Heart left ventricle (tissue), 13 donors: ENCODE data around the gene TMEM273.

Source experiments
- CTCF ChIP-seq, 12 donors: fragments of 200-600 bp; sonication (generic) in 4 of 12; IDR thresholded peaks; one replicate each; pipeline versions ENCODE4 v1.5.0 to v1.8.0; 2018 to 2022; ENCODE audit warnings: antibody characterized with exemption in 12 of 12, mild to moderate bottlenecking in 5 of 12
- POLR2A ChIP-seq, 2 donors: fragments of 450-650 bp; IDR thresholded peaks; one replicate each; pipeline ENCODE4 v1.6.1; 2017; ENCODE audit warnings: antibody characterized with exemption in 2 of 2, mild to moderate bottlenecking in 2 of 2, moderate library complexity in 2 of 2
- donor health status: ischemic (EF 13 %, LVEDD 7.1; RV severe dilation, severe dysfunction).
- donor health status: DM: no; HTN: yes; CAD: no.
- donor health status: DM: no; HTN: no; CAD: no.
- donor health status: ischemic (EF 25% LVEDD 6.9; RV normal size, moderate dysfunction).
- donor health status: ischemic (EF 25% LVEDD 5.7; RV mildly dilated, moderate dysfunction).
- donor health status: ischemic (EF 35%, LVEDD 5.7; RV mildly dilated, moderate dysfunction).
- donor health status: nonischemic (EF 11% LVEDD 7.7; RV severe dilation, severe dysfunction).
- donor health status: DM: yes; HTN: yes; CAD: no.
- donor health status: PGD.
- donor health status: ischemic (EF 29% LVEDD 5.4; RV normal size, mild dysfunction).
- donor health status: nonischemic (EF 23%, LVEDD 6.1; RV moderate dilation, normal function).

GRCh38 chr10:49219248-49219647 is 31.1 kb upstream of the TMEM273 start:
- no peak for TF ChIP-seq CTCF (IDR thresholded peaks at IDR 0.05)
- TF ChIP-seq POLR2A (IDR thresholded peaks at IDR 0.05), result no peak
